Brain pericyte (primary cell): ENCODE measurements around the gene NKD1.

Source experiments
- DNase-seq: peaks from one replicate; pipeline ENCODE4 v3.0.0-alpha.2; 2012; ENCODE audit warnings: low read depth, low spot score

The NKD1 gene

GRCh38 chr16:50629334-50629733 lies 81.1 kb downstream of the NKD1 start:
- no peak for DNase-seq

- no peak for DNase-seq
Observed at GRCh38 chr16:50630394-50631020, 82.3 kb downstream of the NKD1 start.

DNA sequence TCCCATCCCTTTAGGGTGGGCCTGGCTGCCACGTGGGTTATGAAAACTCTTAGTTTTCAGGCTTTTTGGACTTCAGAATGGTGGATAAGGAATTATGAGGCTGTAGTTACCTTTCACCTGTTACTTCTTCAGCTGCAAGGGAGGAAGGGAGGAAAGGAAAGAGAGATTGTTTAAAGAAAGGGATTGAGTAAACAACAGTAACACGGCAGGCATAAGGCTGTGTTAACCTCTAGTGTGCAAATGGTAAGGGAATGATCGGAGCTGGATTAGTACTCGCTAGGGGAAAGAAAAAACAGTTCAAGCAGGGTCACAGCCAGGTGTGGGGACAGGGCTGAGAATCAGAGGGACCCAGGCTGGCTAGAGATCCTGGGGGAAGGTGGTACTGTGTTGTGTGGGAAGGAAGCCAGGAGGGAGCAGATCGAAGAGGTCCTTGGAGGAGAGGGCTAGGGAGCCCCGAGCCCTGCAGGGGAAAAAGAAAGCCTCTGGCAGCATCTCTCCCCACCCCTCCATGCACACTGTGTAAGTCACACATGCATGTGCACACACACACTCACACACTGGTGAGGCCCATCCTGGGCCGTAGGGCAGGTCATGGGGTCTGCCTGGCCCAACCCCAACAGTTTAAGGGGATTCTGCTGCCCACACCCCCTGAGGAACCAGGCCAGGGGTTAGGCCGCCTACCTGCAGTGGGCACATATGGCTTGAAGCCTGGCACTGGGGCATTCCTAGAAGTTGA lies 83.2 kb downstream of the NKD1 start:
- no peak for DNase-seq

DNA sequence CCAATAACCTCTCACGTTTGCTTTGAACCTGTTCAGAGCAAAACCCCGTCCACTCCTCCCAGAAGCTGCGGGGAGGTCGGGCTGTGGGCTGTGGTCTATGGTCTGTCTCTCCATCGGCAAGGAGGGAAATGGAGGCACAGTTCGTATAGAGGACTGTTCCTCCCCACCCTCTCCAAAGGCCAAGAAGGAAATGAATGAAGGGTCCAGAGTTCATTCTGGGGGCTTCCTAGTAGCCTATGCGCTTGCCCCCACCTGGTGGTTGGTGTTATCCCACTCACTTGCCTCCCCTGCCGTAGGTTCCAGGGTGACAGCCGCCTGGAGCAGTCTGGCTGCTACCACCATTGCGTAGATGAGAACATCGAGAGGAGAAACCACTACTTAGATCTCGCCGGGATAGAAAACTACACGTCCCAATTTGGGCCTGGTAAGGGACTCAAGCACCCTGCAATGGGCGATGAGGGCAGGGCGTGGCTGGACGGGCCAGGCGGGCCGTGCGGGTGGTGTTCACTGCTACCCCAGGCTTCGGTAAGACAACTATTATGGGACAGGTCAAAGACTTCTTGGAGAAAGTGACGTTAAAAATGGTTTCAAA lies 83.9 kb downstream of the NKD1 start:
- DNase-seq = no peak

DNA sequence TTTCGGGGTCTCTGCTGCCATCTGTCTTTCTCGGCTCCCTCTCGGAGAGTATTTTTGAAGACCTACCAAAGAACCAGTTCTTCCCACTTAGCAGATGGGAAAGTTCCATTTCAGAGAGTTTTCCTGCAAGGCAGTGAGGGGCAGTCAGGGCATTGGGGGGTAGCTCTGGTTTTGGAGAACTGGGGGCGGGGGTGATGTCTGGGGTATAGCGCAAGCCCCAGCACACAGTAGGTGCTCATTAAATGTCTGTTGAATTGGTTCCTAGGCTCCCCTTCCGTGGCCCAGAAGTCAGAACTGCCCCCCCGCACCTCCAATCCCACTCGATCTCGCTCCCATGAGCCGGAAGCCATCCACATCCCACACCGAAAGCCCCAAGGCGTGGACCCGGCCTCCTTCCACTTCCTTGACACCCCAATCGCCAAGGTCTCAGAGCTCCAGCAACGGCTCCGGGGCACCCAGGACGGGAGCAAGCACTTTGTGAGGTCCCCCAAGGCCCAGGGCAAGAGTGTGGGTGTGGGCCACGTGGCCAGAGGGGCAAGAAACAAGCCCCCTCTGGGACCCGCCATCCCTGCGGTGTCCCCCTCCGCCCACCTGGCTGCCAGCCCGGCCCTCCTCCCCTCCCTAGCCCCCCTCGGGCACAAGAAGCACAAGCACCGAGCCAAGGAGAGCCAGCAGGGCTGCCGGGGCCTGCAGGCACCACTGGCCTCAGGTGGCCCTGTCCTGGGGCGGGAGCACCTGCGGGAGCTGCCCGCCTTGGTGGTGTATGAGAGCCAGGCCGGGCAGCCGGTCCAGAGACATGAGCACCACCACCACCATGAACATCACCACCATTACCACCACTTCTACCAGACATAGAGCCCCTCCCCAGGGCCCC lies 85.0 kb downstream of the NKD1 start:
- DNase-seq = no peak

DNA sequence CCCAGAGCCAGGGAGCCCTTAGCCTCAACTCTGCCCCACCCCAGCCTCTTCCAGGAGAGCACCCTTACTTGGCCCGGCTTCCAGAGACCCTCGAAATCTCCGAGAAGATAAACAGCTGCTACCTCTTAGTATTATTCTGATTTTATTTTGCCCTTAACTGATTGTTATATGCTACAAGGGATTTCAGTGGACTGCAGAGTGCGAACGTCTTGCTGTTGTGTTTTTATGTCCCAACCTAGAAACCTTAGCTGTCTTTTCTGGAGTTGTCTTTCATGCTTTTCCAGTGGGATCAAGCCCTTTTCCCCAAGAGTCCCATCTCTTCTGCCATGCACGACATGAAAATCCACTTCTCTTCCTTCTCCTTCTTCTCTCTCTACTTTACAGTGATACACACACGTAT lies 85.9 kb downstream of the NKD1 start:
- no peak for DNase-seq

- no peak for DNase-seq
Observed at GRCh38 chr16:50634947-50635346, 86.8 kb downstream of the NKD1 start.

DNA sequence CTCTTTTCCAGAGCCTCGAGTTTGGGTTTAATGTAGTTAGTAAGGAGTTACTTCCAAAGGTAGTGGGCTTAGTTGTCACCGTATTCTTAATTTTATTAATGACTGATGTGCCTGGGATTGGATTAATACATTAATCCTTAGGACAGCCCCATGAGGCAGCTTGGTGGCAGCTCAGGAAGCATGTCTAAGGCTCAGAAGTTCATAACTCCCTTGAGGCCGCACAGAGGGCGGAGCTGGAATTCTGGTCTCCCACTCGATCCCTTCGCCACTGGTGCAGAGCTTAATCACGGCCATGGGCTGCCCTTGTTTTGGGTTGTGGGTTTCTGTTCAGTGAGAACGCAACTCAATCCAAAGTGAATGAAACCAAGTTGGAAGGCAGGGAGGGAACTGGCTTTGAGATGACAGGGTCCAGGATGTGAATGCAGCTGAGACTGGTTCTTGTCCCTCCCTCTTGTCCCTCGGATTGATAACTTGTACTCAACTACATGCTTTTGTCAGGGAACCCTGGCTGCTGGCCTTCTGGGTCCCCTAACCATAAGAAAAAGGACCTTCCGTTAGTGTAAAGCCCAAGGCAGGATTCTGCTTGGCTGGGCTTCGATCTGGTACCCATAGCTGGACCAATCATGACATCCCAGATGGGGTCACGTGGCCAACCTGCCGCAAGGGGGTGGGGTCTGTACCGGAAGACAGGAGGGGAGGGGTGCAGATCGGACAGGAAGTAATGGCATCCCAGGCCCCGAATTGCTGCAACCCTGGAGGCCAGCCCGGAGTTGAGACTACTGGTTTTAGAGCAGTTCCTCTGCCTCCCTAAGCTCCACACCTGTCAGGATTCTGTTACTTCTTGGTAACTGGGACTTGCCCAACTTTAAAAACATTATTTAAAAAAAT lies 87.6 kb downstream of the NKD1 start:
- no peak for DNase-seq

- no peak for DNase-seq
Observed at GRCh38 chr16:50636753-50637374, 88.7 kb downstream of the NKD1 start.

GRCh38 chr16:50637716-50638602 lies 89.8 kb downstream of the NKD1 start:
- no peak for DNase-seq

GRCh38 chr16:50638816-50639670 lies 90.8 kb downstream of the NKD1 start:
- no peak for DNase-seq

DNA sequence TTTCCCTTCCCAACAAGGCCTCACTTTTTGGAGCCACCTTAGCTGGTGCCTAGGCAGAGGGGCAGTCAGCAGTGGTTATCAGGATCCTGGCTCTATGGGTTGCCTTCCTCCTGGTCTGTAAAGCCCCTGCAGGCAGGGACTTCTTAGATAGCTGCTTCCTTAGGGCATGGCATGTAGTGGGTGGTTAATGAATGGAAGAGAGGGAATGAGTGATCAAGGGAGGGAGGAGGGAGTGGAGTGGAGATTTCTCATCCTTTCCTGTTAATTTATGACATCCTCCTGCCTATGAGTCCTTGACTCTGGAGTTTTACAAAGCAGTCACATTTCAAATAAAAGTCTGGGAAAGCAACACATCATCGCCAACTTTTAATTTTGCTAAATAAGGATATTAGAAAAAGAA lies 92.2 kb downstream of the NKD1 start:
- no peak for DNase-seq

DNA sequence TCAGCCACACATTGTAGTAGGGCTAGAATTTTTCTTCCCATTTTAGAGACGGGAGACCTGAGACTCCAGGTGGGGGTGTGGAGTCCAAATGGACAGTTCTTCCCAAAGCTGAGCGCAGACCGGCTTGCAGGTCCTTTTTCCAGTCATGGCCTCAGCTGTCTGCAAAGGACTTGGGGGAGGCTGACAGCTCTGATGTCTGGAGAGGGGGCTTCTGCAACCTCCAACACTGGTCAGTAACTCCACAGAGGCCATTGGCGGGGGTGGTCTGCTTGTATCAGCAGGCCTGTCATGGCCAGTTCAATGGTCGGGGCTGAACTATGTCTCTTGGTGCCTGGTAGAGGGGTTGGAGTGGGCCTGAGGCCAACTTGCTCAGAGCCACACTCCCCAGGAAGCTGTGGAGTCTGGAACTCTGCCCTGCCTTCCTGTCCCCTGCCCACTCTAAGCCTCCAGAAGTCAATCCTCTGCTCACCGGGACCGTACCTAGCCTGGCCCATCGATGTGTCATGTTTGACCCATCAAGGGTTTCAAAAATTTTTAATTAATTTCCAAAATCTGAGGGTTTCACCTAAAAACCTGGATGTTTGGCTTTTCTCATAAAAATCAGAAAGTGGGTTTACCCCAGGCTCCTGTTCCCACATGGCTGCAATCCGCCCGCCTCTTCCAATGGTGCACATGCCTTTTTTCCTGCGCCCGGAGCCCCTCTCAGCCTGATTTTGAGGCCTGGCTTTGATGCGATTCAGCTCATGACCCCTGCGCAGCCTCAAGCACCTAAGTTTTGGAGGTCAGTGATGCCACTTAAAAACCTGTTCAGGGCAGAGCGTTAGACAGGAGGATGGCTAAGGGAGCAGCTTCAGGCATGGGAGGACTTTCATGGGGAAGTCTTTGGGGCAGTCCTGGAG lies 93.0 kb downstream of the NKD1 start:
- DNase-seq = no peak

DNA sequence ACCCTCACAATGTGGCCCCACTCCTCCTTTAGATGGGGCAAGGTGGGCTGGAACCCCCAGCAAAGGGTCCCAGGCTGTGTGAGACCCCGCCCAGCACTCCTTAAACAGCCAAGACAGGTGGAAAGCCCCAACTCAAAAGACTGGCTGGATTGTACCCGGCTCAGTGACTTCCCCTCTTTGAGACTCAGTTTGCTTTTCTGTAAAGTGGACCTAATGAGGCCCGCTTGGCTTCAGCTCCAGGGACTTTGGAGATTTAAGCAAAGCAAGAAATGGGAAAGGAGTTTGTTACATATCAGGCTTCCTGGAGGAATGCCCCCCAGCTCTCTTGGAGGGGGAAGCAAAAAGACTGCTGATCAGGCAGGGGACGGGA lies 93.6 kb downstream of the NKD1 start:
- no peak for DNase-seq

- DNase-seq = no peak
Observed at GRCh38 chr16:50642349-50642748, 94.2 kb downstream of the NKD1 start.

GRCh38 chr16:50643192-50643591 lies 95.0 kb downstream of the NKD1 start:
- no peak for DNase-seq

GRCh38 chr16:50644245-50644644 lies 96.0 kb downstream of the NKD1 start:
- DNase-seq = no peak

DNA sequence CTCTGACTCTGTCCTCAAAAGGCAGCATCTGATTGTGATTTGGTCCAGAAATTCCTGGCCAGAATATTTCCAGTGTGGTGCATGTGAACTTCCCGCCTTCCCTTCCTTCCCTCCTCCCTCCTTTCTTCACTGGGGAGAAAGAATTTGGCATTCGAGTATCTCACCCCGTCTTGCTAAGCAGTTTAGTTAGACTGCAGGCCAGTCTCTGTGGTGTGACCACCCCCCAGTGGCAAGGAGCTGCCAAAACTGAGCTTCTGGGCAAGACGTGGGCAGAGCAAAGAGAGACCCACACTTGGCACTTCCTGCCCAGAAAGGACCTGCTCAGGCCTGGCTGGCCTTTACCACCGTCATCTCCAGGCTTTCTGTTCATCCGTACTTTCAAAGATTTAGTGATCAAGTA lies 96.5 kb downstream of the NKD1 start:
- DNase-seq = no peak
